HFF-Myc (cell line): ENCODE data around the gene SKI.
A peak's percentile ranks its signal among the peaks of the same experiment; 100 is the strongest.

Source experiments
- DNase-seq: peaks from one replicate; pipeline ENCODE4 v3.0.0-alpha.2; 2011; ENCODE audit warnings: low read depth; ENCODE audit errors: extremely low read depth
- H3K4me3 ChIP-seq: replicated peaks from 2 replicates; pipeline ENCODE4 v1.5.1; 2011; ENCODE audit warnings: low read depth, mild to moderate bottlenecking, control low read depth, low read length
- CTCF ChIP-seq: IDR thresholded peaks from 2 replicates; pipeline ENCODE4 v1.5.1; 2012; ENCODE audit warnings: mild to moderate bottlenecking, low read depth, low read length, control low read depth; ENCODE audit errors: missing control alignments

Gene SKI

GRCh38 chr1:2307972-2308371 is 79.9 kb downstream of the SKI start:
- H3K4me3 ChIP-seq: no peak overlapping the region
- no peak for TF ChIP-seq CTCF
- no peak for DNase-seq

- H3K4me3 ChIP-seq: no peak overlapping the region
- TF ChIP-seq CTCF: no peak
- no peak for DNase-seq
Observed at GRCh38 chr1:2308844-2309243, 80.7 kb downstream of the SKI start.

- TF ChIP-seq CTCF: no peak
- no peak overlapping the region for H3K4me3 ChIP-seq
- DNase-seq: no peak
Observed at GRCh38 chr1:2310332-2311183, 82.4 kb downstream of the SKI start.

- H3K4me3 ChIP-seq: no peak overlapping the region
- TF ChIP-seq CTCF: peak; percentile 37
- DNase-seq: no peak
Observed at GRCh38 chr1:2311184-2312032, 83.3 kb downstream of the SKI start.

- no peak for TF ChIP-seq CTCF
- no peak for DNase-seq
- H3K4me3 ChIP-seq: no peak overlapping the region
Observed at GRCh38 chr1:2312160-2312514, 84.0 kb downstream of the SKI start.

GRCh38 chr1:2312515-2313301 is 84.6 kb downstream of the SKI start:
- TF ChIP-seq CTCF: no peak
- DNase-seq: no peak

More at GRCh38 chr1:2312515-2313301, 84.6 kb downstream of the SKI start:
- H3K4me3 ChIP-seq: no peak overlapping the region
